HepG2 (cell line): ENCODE data around the gene GDPD5. TPM values are rescaled to one million over a fixed set of nuclear protein-coding genes. Genes with fewer than 3 reads are reported as not detected.

Experiments used
- ATAC-seq: fragments of 200-7000 bp; cut with Tn5 transposase; 3 replicates; pipeline ENCODE4 v1.9.1; 2020; ENCODE audit warnings: mild to moderate bottlenecking, moderate library complexity
- BruUV-seq: library from RNA; stranded (reverse); fragments of 400-500 nt; replicated peaks from 2 replicates; lab custom pipeline; 2021; lab: Mats Ljungman, UMichigan
- CTCF ChIA-PET: fragments of 300-600 bp; formaldehyde crosslinking; extraction: SDS; loops from one replicate; lab custom pipeline; 2021; ENCODE audit warnings: low total read pairs, inconsistent platforms, low intra/inter-chr PET ratio; lab: Yijun Ruan, JAX
- POLR2A ChIA-PET: fragments of 350-600 bp; sonication (Branson Sonifier 250); formaldehyde crosslinking; loops from one replicate; lab custom pipeline; 2020; ENCODE audit warnings: antibody characterized with exemption, inconsistent platforms; lab: Yijun Ruan, JAX
- DNase-seq: peaks from one replicate; pipeline ENCODE4 v3.0.0-alpha.2; 2015; ENCODE audit warnings: low spot score
- FAIRE-seq: peaks from 3 replicates; lab custom pipeline; 2011; peaks lifted over from hg19 to GRCh38; lab: Jason Lieb, UNC
- H2AFZ ChIP-seq: one replicate; pipeline ENCODE4 v1.6.1; 2011; ENCODE audit warnings: low read length, inconsistent platforms
- H3K27ac ChIP-seq: fragments of 300-600 bp; 3 replicates; pipeline ENCODE4 v1.8.0; 2011; ENCODE audit warnings: mixed run types, mild to moderate bottlenecking, mixed read lengths, low read length, inconsistent platforms; ENCODE audit not compliant: insufficient read depth; ENCODE audit errors: extremely low read length
- H3K27me3 ChIP-seq, 2 experiments: fragments of 200-600 bp in 1 of 2; 2 replicates in 1 of 2; 3 replicates in 1 of 2; pipeline versions ENCODE4 v1.6.0 to v1.8.0; 2011; ENCODE audit warnings: low read length in 2 of 2, mild to moderate bottlenecking in 2 of 2, moderate library complexity in 2 of 2, inconsistent platforms in 1 of 2; ENCODE audit not compliant: insufficient read depth in 2 of 2, control insufficient read depth in 1 of 2
- H3K36me3 ChIP-seq, 2 experiments: fragments of 200-600 bp in 1 of 2; replicated peaks in 1 of 2; 2 replicates in 1 of 2; 3 replicates in 1 of 2; pipeline versions ENCODE4 v1.5.1 to v1.8.0; 2011; ENCODE audit warnings: low read length in 2 of 2, inconsistent platforms in 1 of 2; ENCODE audit not compliant: insufficient read depth in 2 of 2, control insufficient read depth in 1 of 2
- H3K4me1 ChIP-seq: 2 replicates; pipeline ENCODE4 v1.5.1; 2012; ENCODE audit warnings: low read length, inconsistent platforms; ENCODE audit not compliant: insufficient read depth
- H3K4me2 ChIP-seq: 2 replicates; pipeline ENCODE4 v1.6.0; 2011; ENCODE audit warnings: low read depth, low read length, inconsistent platforms
- H3K4me3 ChIP-seq, 3 experiments: fragments of 200-600 bp in 1 of 3; sonication (generic), shearing (Covaris generic) in 1 of 3; replicated peaks in 1 of 3; 2 replicates each; pipeline ENCODE4 v1.5.1; 2011 to 2016; ENCODE audit warnings: low read length in 3 of 3, inconsistent platforms in 2 of 3, low read depth in 2 of 3, mild to moderate bottlenecking in 2 of 3, control low read depth in 1 of 3, mixed read lengths in 1 of 3; ENCODE audit not compliant: insufficient read depth in 1 of 3
- H3K79me2 ChIP-seq: one replicate; pipeline ENCODE4 v1.6.1; 2011; ENCODE audit warnings: low read length, inconsistent platforms; ENCODE audit not compliant: insufficient read depth
- H3K9ac ChIP-seq: 2 replicates; pipeline ENCODE4 v1.6.0; 2011; ENCODE audit warnings: mild to moderate bottlenecking, low read depth, low read length, inconsistent platforms; ENCODE audit not compliant: insufficient read depth
- H3K9me3 ChIP-seq: 2 replicates; pipeline ENCODE4 v1.5.1; 2012; ENCODE audit warnings: mild to moderate bottlenecking, low read length
- H4K20me1 ChIP-seq: 2 replicates; pipeline ENCODE4 v1.6.0; 2011; ENCODE audit warnings: inconsistent platforms, mild to moderate bottlenecking, low read length, moderate library complexity; ENCODE audit not compliant: insufficient read depth
- CBX2 ChIP-seq, 2 experiments: fragments of 200-600 bp in 1 of 2; sonication (generic); formaldehyde crosslinking in 1 of 2; IDR thresholded peaks; 2 replicates each; pipeline versions ENCODE4 v1.7.0 to v1.8.1; 2018 to 2022; ENCODE audit warnings: low read depth in 2 of 2, low read length in 1 of 2, mild to moderate bottlenecking in 1 of 2, missing genetic modification reagents in 1 of 2
- CREM ChIP-seq, 2 experiments: sonication (generic) in 1 of 2; formaldehyde crosslinking in 1 of 2; IDR thresholded peaks; 2 replicates each; pipeline versions ENCODE4 v1.4.0 to v1.6.1; 2016 to 2020; ENCODE audit warnings: antibody characterized with exemption in 1 of 2, mild to moderate bottlenecking in 1 of 2, missing genetic modification reagents in 1 of 2
- GMEB1 ChIP-seq: sonication (generic); formaldehyde crosslinking; IDR thresholded peaks from 2 replicates; pipeline ENCODE4 v1.5.1; 2020; ENCODE audit warnings: missing genetic modification reagents, mild to moderate bottlenecking, borderline replicate concordance
- IRF9 ChIP-seq: sonication (generic); formaldehyde crosslinking; IDR thresholded peaks from 2 replicates; pipeline ENCODE4 v1.8.0; 2022; ENCODE audit warnings: missing genetic modification reagents, mild to moderate bottlenecking, borderline replicate concordance
- SP1 ChIP-seq, 2 experiments: fragments of 450-650 bp in 1 of 2; sonication (generic) in 1 of 2; formaldehyde crosslinking in 1 of 2; IDR thresholded peaks; 2 replicates each; pipeline versions ENCODE4 v1.4.0 to v1.6.1; 2016 to 2020; ENCODE audit warnings: missing genetic modification reagents in 1 of 2
- TBX2 ChIP-seq: sonication (generic); formaldehyde crosslinking; IDR thresholded peaks from 2 replicates; pipeline ENCODE4 v1.5.0; 2020; ENCODE audit warnings: missing genetic modification reagents, mild to moderate bottlenecking, borderline replicate concordance
- ZNF296 ChIP-seq: sonication (generic); formaldehyde crosslinking; conservative IDR thresholded peaks from 2 replicates; pipeline ENCODE4 v1.5.0; 2020; ENCODE audit warnings: mild to moderate bottlenecking, missing genetic modification reagents
- ZNF34 ChIP-seq: sonication (generic); formaldehyde crosslinking; IDR thresholded peaks from 2 replicates; pipeline ENCODE4 v1.4.0; 2020; ENCODE audit warnings: mild to moderate bottlenecking, missing genetic modification reagents, borderline replicate concordance
- ZNF724P ChIP-seq: sonication (generic); formaldehyde crosslinking; IDR thresholded peaks from 2 replicates; pipeline ENCODE4 v1.8.0; 2022; ENCODE audit warnings: missing genetic modification reagents, borderline replicate concordance
- WGBS: methylation state at CpG from one replicate; pipeline ENCODE4 v1.1.6; 2017; ENCODE audit warnings: low lambda C conversion rate; 5-methylcytosine and 5-hydroxymethylcytosine counted together
- in situ Hi-C: cut with HindIII; loops from 2 replicates; pipeline ENCODE4 v1.10.0; 2017; ENCODE audit warnings: low pct_unique_long_range_greater_than_20kb; ENCODE audit not compliant: extremely low pct_ligation_motif_present
- intact Hi-C: fragments of 100-400 bp; cut with micrococcal nuclease; formaldehyde crosslinking; loops from one replicate; pipeline ENCODE4 v1.10.0; 2022; ENCODE audit not compliant: unreplicated experiment
- polyA plus RNA-seq, 8 experiments: library from polyadenylated mRNA; depleted of rRNA in 3 of 8; stranded (reverse) in 7 of 8; unstranded in 1 of 8; fragments of >200 nt; fragmentation: Illumina TruSeq in 4 of 8; extraction: Trizol in 4 of 8; gene quantifications; 2 replicates each; pipeline versions ENCODE4 v1.2.1 to v1.2.3, GENCODE V29; 2011 to 2016; ENCODE audit warnings: low read depth in 4 of 8, missing spikeins in 1 of 8, mixed read lengths in 1 of 8; ENCODE audit not compliant: insufficient read depth in 1 of 8
- total RNA-seq, 5 experiments: library from RNA; depleted of rRNA; stranded (reverse); fragments of >200 nt; fragmentation: Illumina TruSeq; extraction: Trizol; gene quantifications; 2 replicates each; pipeline ENCODE4 v1.2.3, GENCODE V29; 2016; ENCODE audit warnings: low read depth in 1 of 5

The GDPD5 gene
- total and polyA plus RNA-seq, 2 of the 13 experiments (the other 11 are each of a cell fraction or from before 2014, with no cell fraction given): 55.0 to 67.5 TPM

GRCh38 chr11:75437966-75438659, 87.6 kb downstream of the GDPD5 start:
- no peak overlapping the region for H3K9ac ChIP-seq
- FAIRE-seq: no peak
- ChIA-PET CTCF (no interaction called here), POLR2A (no interaction called here)
- H3K4me2 ChIP-seq: no peak overlapping the region
- BruUV-seq: no TSS peak
- DNase-seq: no peak
- no peaks in the 10 kb centered on the region for H3K27me3 ChIP-seq
- H3K9me3 ChIP-seq: no peaks in the 10 kb centered on the region
- no peaks in the 10 kb centered on the region for H4K20me1 ChIP-seq
- peaks cover 17 to 41% of the 10 kb centered on the region in 2 experiments; a peak in 4 of 5 replicates for H3K36me3 ChIP-seq
- TF ChIP-seq CBX2 (IDR thresholded peaks at IDR 0.05; ENCODE audit: low read depth, low read length): no peak
- TF ChIP-seq CBX2 (CRISPR knock-in tag; IDR thresholded peaks at IDR 0.05; ENCODE audit: low read depth): no peak
- TF ChIP-seq ZNF724P: no peak
- no peak for TF ChIP-seq SP1 (IDR thresholded peaks at IDR 0.05)
- TF ChIP-seq SP1 (CRISPR knock-in tag; IDR thresholded peaks at IDR 0.05): no peak
- TF ChIP-seq ZNF296 (CRISPR knock-in tag): no peak
- no peak for TF ChIP-seq ZNF34
- no peak for TF ChIP-seq GMEB1 (CRISPR knock-in tag)
- TF ChIP-seq CREM (IDR thresholded peaks at IDR 0.05): no peak
- no peak for TF ChIP-seq CREM (CRISPR knock-in tag; IDR thresholded peaks at IDR 0.05)
- TF ChIP-seq IRF9: no peak
- TF ChIP-seq TBX2 (CRISPR knock-in tag): no peak
- H3K27ac ChIP-seq: no peak overlapping the region
- H3K4me1 ChIP-seq: peaks cover 26% of the 10 kb centered on the region
- in situ Hi-C loops: no loop called here
- 94% methylated on average over 13 of the region's 13 CpGs for WGBS
- ATAC-seq: no peak
- H2AFZ ChIP-seq: no peak overlapping the region
- intact Hi-C loops: no loop called here
- H3K79me2 ChIP-seq: no peaks in the 10 kb centered on the region
- H3K4me3 ChIP-seq: no peak overlapping the region
